Ovary (tissue), 3 donors: Measurements from ENCODE around the gene ERVK3-1.

ENCODE experiments used
- EP300 ChIP-seq: sonication (generic); formaldehyde crosslinking; IDR thresholded peaks from one replicate; pipeline ENCODE4 v1.6.1; 2017; ENCODE audit warnings: antibody characterized with exemption
- POLR2A ChIP-seq: fragments of 450-650 bp; IDR thresholded peaks from one replicate; pipeline ENCODE4 v1.6.1; 2017; ENCODE audit warnings: antibody characterized with exemption, mild to moderate bottlenecking, moderate library complexity
- TF ChIP-seq, protein P1 (sequence below), 3 donors: fragments of 450-650 bp in 2 of 3; fragments of 200-600 bp in 1 of 3; IDR thresholded peaks; one replicate each; pipeline versions ENCODE4 v1.5.1 to v1.8.0; 2016 to 2022; ENCODE audit warnings: antibody characterized with exemption in 3 of 3, mild to moderate bottlenecking in 1 of 3
- donor health status: DM: no; HTN: no; CAD: no.

DNA sequence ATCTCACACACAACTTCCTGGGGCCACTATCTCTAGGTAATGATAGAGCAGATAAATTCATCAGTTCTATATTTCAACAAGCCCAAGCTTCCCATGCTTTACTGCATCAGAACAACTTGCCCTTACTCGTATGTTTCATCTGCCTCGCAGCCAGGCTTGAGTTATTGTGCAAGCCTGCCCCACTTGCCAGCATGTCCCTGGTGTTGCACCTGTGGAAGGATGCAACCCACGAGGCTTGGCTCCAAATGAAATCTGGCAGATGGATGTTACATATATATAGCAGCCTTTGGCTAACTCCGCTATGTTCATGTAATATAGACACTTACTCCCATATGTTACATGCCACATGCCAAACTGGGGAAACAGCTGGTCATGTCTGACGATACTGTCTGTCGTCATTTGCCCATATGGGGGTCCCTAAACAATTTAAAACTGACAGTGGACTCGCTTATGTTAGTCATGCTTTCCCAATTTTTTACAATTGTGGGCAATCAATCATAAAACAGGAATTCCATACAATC, 6.2 kb downstream of the ERVK3-1 start:
- TF ChIP-seq, protein P1, sequence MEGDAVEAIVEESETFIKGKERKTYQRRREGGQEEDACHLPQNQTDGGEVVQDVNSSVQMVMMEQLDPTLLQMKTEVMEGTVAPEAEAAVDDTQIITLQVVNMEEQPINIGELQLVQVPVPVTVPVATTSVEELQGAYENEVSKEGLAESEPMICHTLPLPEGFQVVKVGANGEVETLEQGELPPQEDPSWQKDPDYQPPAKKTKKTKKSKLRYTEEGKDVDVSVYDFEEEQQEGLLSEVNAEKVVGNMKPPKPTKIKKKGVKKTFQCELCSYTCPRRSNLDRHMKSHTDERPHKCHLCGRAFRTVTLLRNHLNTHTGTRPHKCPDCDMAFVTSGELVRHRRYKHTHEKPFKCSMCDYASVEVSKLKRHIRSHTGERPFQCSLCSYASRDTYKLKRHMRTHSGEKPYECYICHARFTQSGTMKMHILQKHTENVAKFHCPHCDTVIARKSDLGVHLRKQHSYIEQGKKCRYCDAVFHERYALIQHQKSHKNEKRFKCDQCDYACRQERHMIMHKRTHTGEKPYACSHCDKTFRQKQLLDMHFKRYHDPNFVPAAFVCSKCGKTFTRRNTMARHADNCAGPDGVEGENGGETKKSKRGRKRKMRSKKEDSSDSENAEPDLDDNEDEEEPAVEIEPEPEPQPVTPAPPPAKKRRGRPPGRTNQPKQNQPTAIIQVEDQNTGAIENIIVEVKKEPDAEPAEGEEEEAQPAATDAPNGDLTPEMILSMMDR (IDR thresholded peaks at IDR 0.05), result no peak
- TF ChIP-seq POLR2A, result no peak
- no peak for TF ChIP-seq EP300
